NT2/D1 (cell line): ENCODE measurements around the gene MBOAT1.

Source experiments
- SUZ12 ChIP-seq: IDR thresholded peaks from 2 replicates; pipeline ENCODE4 v1.6.1; 2011; ENCODE audit not compliant: insufficient read length, insufficient read depth; ENCODE audit errors: extremely low read depth
- YY1 ChIP-seq: IDR thresholded peaks from 2 replicates; pipeline ENCODE4 v1.6.1; 2011; ENCODE audit not compliant: insufficient read length, insufficient read depth
- ZNF274 ChIP-seq: IDR thresholded peaks from 2 replicates; pipeline ENCODE4 v1.6.1; 2011; ENCODE audit warnings: mild to moderate bottlenecking, low read depth, low read length

GRCh38 chr6:20110478-20110877 is 101.8 kb downstream of the MBOAT1 start:
- TF ChIP-seq YY1, result no peak
- TF ChIP-seq ZNF274, result no peak
- no peak for TF ChIP-seq SUZ12
